GM03348 (cell line): ENCODE results near the gene TMEM204.

Experiments
- DNase-seq: peaks from one replicate; pipeline ENCODE4 v3.0.0; 2012; ENCODE audit warnings: low spot score

Gene TMEM204

GRCh38 chr16:1499756-1500464 is 33.6 kb upstream of the TMEM204 start:
- DNase-seq = no peak

DNA sequence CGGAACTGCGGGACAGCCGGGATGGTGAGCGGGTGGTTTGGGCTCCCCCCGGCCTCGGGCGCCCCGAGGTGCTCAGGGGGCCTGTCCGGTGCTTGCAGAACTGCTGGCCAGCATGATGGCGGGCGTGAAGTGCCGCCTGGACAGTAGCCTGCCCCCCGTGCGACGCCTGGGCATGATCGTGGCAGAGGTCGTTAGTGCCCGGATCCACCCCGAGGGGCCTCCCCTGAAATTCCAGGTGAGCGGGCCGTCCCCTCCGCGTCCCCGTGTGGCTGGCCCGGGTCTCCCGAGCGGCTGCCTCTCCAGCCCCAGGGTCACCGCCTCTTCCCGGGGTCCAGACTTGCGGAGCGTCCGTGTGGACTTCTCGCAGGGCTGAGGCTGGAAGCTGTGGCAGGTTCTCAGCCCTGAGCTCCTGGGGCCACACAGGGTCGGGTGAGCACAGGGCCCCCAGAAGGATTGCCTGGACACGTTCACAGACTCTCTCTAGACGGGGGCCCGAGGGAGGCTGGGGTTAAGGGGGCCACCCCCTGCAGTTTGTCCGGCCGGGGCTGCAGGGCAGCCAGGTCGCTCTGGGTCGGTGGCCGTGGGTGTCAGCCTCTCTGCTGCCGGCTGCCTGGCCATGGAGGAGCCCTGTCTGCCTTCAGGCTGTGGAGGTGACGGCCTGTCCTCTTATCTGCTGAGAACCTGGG is 32.9 kb upstream of the TMEM204 start:
- DNase-seq = no peak

DNA sequence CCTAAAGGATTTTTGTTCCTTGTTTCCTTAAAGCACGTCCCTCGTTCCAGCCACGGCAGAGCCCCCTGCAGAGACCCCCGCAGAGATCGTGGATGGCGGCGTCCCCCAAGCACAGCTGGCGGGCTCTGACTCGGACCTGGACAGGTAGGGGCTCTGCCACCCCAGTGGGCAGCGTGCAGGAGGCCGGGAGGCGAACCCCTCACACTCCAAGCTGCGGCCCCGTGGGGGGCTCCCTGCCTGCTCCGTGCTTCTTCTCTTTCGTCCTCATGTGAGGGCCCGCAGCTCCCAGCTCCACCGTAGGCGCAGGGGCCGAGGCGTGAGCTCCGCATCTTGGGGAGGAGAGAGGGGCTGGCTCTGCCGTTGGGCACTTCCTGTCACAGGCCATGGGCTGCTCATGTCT is 31.8 kb upstream of the TMEM204 start:
- DNase-seq = no peak

GRCh38 chr16:1502092-1503004 is 31.1 kb upstream of the TMEM204 start:
- DNase-seq = no peak

GRCh38 chr16:1503110-1503955 is 30.1 kb upstream of the TMEM204 start:
- DNase-seq = no peak

DNA sequence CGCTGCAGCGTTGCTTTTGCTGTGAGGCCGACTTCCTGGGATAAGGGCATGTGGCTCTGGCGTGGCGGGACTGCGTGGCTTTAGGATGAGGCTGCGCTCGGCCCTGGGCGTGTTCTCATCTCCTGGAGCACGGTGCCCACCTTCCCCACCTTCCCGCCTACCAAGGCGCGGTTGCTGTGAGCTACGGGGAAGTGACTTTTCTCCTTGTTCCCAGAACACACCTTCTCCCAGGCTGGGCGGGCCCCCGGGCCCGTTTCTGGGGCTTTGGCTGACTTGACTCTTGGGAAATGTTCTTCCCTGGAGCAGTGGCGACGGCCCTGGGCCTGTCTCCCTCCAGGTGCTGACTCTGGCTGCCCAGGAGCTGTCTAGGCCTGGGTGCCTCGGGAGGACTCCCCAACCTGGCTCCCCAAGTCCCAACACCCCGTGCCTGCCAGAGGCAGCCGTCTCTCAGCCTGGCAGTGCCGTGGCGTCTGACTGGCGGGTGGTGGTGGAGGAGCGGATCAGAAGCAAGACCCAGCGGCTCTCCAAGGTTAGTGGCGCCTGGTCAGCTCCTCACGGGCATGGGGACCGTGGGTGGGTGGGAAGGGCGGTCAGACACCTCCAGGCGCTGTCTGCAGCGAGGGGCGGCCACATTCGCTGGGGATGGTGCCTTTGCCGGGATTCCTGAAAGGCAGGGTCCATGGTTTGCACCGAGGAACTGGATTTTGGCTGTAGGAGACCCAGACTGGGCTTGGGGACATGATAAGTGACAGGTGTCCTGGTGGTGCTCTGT is 28.2 kb upstream of the TMEM204 start:
- DNase-seq = no peak

GRCh38 chr16:1505912-1506311 is 27.6 kb upstream of the TMEM204 start:
- no peak for DNase-seq

- no peak for DNase-seq
Measured at GRCh38 chr16:1506494-1507213, 26.8 kb upstream of the TMEM204 start.

- no peak for DNase-seq
Measured at GRCh38 chr16:1508494-1509187, 24.8 kb upstream of the TMEM204 start.

DNA sequence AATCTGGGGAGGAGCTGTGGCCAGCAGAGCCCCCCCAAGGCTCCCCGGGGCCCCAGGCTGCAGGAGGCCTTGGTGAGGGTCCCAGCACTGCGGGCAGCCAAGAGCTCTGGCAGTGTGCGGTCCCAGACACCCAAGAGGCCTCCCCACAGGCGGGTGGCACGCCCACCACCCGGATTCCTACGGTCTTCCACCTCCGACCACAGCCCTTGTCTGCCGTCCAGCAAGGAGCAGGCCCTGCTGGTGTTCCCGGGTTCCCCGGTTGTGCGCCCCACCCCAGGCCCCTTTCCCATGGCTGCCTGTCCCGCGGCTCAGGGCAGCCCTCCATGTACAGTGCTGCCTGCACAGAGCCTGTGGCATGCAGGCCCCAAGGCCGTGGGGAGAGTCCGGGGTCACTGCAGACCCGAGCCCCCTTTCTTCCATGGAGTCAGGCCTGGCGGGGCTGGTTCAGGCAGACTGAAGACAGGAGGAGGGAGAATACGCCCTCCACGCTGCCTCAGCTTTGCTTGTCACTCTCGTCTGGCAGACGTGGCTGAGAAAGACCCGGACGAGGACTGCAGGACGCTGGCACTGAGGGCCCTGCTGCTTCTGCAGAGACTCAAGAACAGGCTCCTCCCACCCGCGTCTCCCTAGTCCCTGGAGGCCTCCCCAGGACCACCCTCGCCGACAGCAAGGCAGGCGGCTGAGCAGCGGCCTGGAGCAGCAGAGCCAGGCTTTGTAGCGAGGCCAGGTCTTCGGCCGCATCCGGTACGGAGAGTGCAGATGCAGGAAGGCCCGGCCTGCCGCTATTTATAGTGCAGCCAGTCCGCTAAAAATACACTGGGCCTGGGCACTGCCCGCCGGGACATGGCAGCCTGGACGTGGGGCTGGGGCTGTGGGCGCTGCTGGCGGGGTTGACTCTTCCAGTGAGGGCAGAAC is 23.9 kb upstream of the TMEM204 start:
- DNase-seq = no peak

DNA sequence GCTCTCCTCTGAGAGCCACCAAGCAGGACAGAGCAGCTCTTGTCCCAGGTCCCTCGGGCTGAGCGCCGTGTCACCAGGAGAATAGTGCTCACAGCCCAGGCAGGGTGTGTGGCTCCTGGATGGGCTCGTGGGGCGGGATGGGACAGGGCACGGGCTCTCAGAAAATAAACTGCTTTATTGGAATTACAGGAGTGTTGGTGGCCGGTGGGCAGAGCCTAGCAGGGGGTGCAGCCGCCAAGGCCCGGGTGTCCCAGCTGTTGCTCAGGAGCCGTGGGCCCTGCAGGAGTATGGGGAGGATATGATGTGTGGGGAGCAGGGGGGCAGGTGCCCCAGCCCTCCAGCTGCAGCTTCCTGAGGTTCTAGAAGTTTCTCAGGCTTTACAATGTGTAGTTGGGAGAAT is 23.2 kb upstream of the TMEM204 start:
- no peak for DNase-seq

GRCh38 chr16:1510941-1511351 is 22.5 kb upstream of the TMEM204 start:
- DNase-seq = no peak

GRCh38 chr16:1511662-1512569 is 21.6 kb upstream of the TMEM204 start:
- no peak for DNase-seq

GRCh38 chr16:1512774-1513173 is 20.7 kb upstream of the TMEM204 start:
- DNase-seq = no peak

DNA sequence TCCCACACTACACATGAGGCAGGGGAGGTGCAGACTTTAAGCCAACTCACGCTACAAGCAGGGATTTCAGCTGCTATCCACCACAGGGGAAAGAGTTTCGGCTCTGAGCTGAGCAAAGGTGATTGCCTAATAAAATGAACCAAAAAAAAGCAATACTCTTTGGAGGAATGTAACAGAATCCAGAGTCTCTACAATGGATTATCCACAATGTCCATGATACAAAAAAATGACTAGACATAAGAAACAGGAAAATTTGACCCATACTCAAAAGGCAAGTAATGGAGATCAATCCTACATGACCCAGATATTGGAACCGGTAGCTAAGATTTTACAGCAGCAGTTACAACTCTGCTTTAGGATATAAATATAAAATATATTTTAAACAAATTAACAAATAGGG is 19.0 kb upstream of the TMEM204 start:
- DNase-seq = no peak

DNA sequence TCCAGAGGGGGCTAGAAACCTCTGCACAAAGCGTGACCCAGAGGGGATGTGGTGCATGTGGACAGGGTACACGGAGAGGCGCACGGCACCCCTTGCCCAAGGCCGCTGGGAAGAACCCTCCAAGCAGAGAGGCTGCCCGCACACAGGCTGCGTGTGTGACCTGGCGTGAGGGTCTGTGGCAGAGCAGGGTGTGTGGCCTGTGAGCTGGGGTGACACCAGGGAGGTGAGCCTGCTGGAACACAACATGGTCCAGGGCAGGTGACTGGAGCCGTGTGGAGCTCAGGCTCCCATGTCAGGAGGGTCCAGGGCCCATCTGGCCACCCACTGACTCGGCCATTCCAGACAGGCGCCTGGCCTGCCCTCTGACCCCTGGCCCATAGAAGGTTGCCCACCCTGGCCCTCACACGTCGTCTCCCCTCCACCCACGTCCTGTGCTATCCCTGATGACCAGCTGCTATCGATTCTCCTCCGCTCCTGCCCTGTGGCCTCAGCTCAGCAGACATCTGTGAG is 14.8 kb upstream of the TMEM204 start:
- no peak for DNase-seq

GRCh38 chr16:1519831-1520230 is 13.6 kb upstream of the TMEM204 start:
- no peak for DNase-seq
